Spleen (tissue), 11 donors: ENCODE results near the gene CINP. TPM values are rescaled to one million over a fixed set of nuclear protein-coding genes. Genes with fewer than 3 reads are reported as not detected.

ENCODE experiments used
- DNase-seq: peaks from one replicate; pipeline ENCODE4 v3.0.0-alpha.2; 2020
- H3K27ac ChIP-seq, 8 donors: fragments of 200-600 bp; sonication (generic) in 7 of 8; 1 replicate in 4 of 8; 2 replicates in 4 of 8; pipeline versions ENCODE4 v1.5.0 to v1.8.0; 2016 to 2021; ENCODE audit warnings: inconsistent platforms in 4 of 8, mild to moderate bottlenecking in 4 of 8, moderate library complexity in 1 of 8
- H3K27me3 ChIP-seq, 7 donors: fragments of 200-600 bp; sonication (generic) in 6 of 7; replicated peaks in 1 of 7; 1 replicate in 4 of 7; 2 replicates in 3 of 7; pipeline versions ENCODE4 v1.5.0 to v1.8.0; 2016 to 2021; ENCODE audit warnings: inconsistent platforms in 3 of 7, mild to moderate bottlenecking in 1 of 7
- H3K36me3 ChIP-seq, 6 donors: fragments of 200-600 bp; sonication (generic) in 5 of 6; 1 replicate in 4 of 6; 2 replicates in 2 of 6; pipeline versions ENCODE4 v1.5.0 to v1.8.0; 2016 to 2021; ENCODE audit warnings: inconsistent platforms in 2 of 6
- H3K4me1 ChIP-seq, 6 donors: fragments of 200-600 bp; sonication (generic) in 5 of 6; 1 replicate in 3 of 6; 2 replicates in 3 of 6; pipeline versions ENCODE4 v1.5.0 to v1.8.0; 2016 to 2021; ENCODE audit warnings: inconsistent platforms in 3 of 6
- H3K4me3 ChIP-seq, 8 donors: fragments of 200-600 bp; sonication (generic) in 7 of 8; 1 replicate in 4 of 8; 2 replicates in 4 of 8; pipeline versions ENCODE4 v1.5.0 to v1.8.0; 2016 to 2021; ENCODE audit warnings: inconsistent platforms in 4 of 8, mild to moderate bottlenecking in 4 of 8, moderate library complexity in 2 of 8
- H3K9me3 ChIP-seq, 8 donors: fragments of 200-600 bp; sonication (generic) in 7 of 8; 1 replicate in 4 of 8; 2 replicates in 4 of 8; pipeline versions ENCODE4 v1.5.0 to v1.8.0; 2016 to 2021; ENCODE audit warnings: inconsistent platforms in 4 of 8
- POLR2A ChIP-seq, 3 donors: fragments of 450-650 bp; IDR thresholded peaks; one replicate each; pipeline ENCODE4 v1.5.1; 2017; ENCODE audit warnings: antibody characterized with exemption in 3 of 3, mild to moderate bottlenecking in 1 of 3
- POLR2AphosphoS5 ChIP-seq, 3 donors: sonication (generic); formaldehyde crosslinking; IDR thresholded peaks; one replicate each; pipeline ENCODE4 v1.5.1; 2017; ENCODE audit warnings: antibody characterized with exemption in 3 of 3
- WGBS, 5 donors: extraction: QIAGEN DNeasy Blood & Tissue Kit in 3 of 5; methylation state at CpG; one replicate each; pipeline versions ENCODE4 v1.1.5 to v1.1.7; 2013 to 2018; 5-methylcytosine and 5-hydroxymethylcytosine counted together
- intact Hi-C: fragments of 100-400 bp; cut with DNase I; formaldehyde crosslinking; loops from one replicate; pipeline ENCODE4 v1.15.0; 2023; ENCODE audit warnings: low total_unique reads
- polyA plus RNA-seq, 3 donors: library from polyadenylated mRNA; stranded (reverse); fragments of 200-250 nt; gene quantifications; one replicate each; pipeline ENCODE4 v1.2.1, GENCODE V29; 2013
- total RNA-seq, 7 donors: library from RNA; depleted of rRNA in 3 of 7; stranded (reverse); fragments of >200 nt in 3 of 7; fragmentation: NEBNext Ultra II Directional in 4 of 7; extraction: Animal tissue kit (Norgen Biotek cat#: 25700) in 4 of 7; gene quantifications; one replicate each; pipeline versions ENCODE4 v1.1.0 to v1.2.1, GENCODE V29; 2016 to 2021
- TF ChIP-seq, protein P1 (sequence below), 11 experiments: fragments of 200-600 bp in 7 of 11; fragments of 450-650 bp in 4 of 11; sonication (generic) in 4 of 11; IDR thresholded peaks in 8 of 11; conservative IDR thresholded peaks in 3 of 11; 1 replicate in 7 of 11; 2 replicates in 4 of 11; pipeline versions ENCODE4 v1.4.0 to v1.8.0; 2016 to 2021; ENCODE audit warnings: antibody characterized with exemption in 11 of 11, inconsistent platforms in 4 of 11, mild to moderate bottlenecking in 1 of 11
- donor health status: healthy with polysubstance abuse.
- donor health status: DM: no; HTN: no; CAD: no; lungs with moderate emphysema.
- donor health status: DM: no; HTN: no; CAD: no.
- donor health status: Bipolar disorder and iron deficiency.
- donor health status: healthy.
- donor health status: DM: no; HTN: no; CAD: no.
- donor health status: DM: yes; HTN: yes; CAD: no.

CINP gene
- total and polyA plus RNA-seq, 10 donors = 22.8 to 39.5 (median 29.1) TPM

GRCh38 chr14:102316338-102316742 lies 46.4 kb downstream of the CINP start:
- Histone ChIP-seq H3K27ac (peak overlapping the region; percentile 24 to 96 (median 88)), H3K4me1 (peaks cover 17 to 73% (median 61%) of the 10 kb centered on the region in 6 donors), H3K4me3 (peak overlapping the region; percentile 27 to 73 (median 52)), H3K36me3 (no peaks in the 10 kb centered on the region), H3K27me3 (no peaks in the 10 kb centered on the region), H3K9me3 (no peaks in the 10 kb centered on the region)
- WGBS, 5 donors = 2 to 4% (median 3%) methylated on average over 10 of the region's 10 CpGs
- DNase-seq = peak; percentile 38
- intact Hi-C loops = loop anchor here (10.0 kb wide), 2 partner anchors 82 to 222 kb away; no protein-coding TSS in a partner anchor
- TF ChIP-seq POLR2A (IDR thresholded peaks at IDR 0.05) = no peak
- TF ChIP-seq POLR2AphosphoS5 (IDR thresholded peaks at IDR 0.05) = no peak
- TF ChIP-seq, protein P1, sequence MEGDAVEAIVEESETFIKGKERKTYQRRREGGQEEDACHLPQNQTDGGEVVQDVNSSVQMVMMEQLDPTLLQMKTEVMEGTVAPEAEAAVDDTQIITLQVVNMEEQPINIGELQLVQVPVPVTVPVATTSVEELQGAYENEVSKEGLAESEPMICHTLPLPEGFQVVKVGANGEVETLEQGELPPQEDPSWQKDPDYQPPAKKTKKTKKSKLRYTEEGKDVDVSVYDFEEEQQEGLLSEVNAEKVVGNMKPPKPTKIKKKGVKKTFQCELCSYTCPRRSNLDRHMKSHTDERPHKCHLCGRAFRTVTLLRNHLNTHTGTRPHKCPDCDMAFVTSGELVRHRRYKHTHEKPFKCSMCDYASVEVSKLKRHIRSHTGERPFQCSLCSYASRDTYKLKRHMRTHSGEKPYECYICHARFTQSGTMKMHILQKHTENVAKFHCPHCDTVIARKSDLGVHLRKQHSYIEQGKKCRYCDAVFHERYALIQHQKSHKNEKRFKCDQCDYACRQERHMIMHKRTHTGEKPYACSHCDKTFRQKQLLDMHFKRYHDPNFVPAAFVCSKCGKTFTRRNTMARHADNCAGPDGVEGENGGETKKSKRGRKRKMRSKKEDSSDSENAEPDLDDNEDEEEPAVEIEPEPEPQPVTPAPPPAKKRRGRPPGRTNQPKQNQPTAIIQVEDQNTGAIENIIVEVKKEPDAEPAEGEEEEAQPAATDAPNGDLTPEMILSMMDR (IDR thresholded peaks at IDR 0.05 in 8 of 11, conservative IDR thresholded peaks at IDR 0.05 in 3 of 11) = no peak

DNA sequence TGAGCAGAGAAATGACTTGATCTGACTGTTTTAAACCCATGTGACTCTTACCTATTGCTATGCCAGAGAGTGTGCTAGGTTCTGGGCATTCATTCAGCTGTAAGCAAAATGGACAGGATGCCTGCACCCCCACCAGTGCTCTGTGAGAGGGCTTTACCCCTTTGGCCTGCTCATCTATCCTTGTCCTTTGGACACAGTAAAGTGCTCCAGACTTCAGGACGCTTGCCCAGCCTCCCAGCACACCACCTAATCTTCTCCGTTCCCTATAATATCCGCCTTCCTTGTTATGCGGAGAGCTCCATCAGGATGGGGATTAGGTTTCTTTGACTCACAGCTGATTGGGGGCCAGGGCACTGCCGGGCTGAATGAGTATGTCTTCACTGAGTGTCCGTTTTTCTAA lies 47.6 kb downstream of the CINP start:
- peak; percentile 55 for DNase-seq
- intact Hi-C loops = loop anchor here (10.0 kb wide), 2 partner anchors 80 to 220 kb away; no protein-coding TSS in a partner anchor
- H3K27ac ChIP-seq = no peak overlapping the region
- no peaks in the 10 kb centered on the region for H3K9me3 ChIP-seq
- H3K4me1 ChIP-seq = peaks cover 10 to 61% (median 49%) of the 10 kb centered on the region in 6 donors
- H3K27me3 ChIP-seq = no peaks in the 10 kb centered on the region
- H3K36me3 ChIP-seq = no peaks in the 10 kb centered on the region
- H3K4me3 ChIP-seq = peak overlapping the region in 1 of 8 donors; percentile 80
- WGBS, 5 donors = 88 to 95% (median 90%) methylated on average over 6 of the region's 6 CpGs
- TF ChIP-seq POLR2A (IDR thresholded peaks at IDR 0.05) (no peak), POLR2AphosphoS5 (IDR thresholded peaks at IDR 0.05) (no peak)
- TF ChIP-seq, protein P1 (IDR thresholded peaks at IDR 0.05 in 8 of 11, conservative IDR thresholded peaks at IDR 0.05 in 3 of 11) = no peak

- peak overlapping the region in 6 of 8 donors; percentile 17 to 64 (median 49) for H3K27ac ChIP-seq
- H3K36me3 ChIP-seq = no peaks in the 10 kb centered on the region
- TF ChIP-seq POLR2AphosphoS5 (IDR thresholded peaks at IDR 0.05) (peak; percentile 47 to 83 (median 69)), POLR2A (IDR thresholded peaks at IDR 0.05) (no peak)
- TF ChIP-seq, protein P1 (IDR thresholded peaks at IDR 0.05 in 8 of 11, conservative IDR thresholded peaks at IDR 0.05 in 3 of 11) = peak; percentile 83 to 99 (median 96)
- 4 to 5% (median 4%) methylated on average over 45 to 52 of the region's 52 CpGs for WGBS, 5 donors
- DNase-seq = peak; percentile 96
- peak overlapping the region; percentile 35 to 80 (median 50) for H3K4me3 ChIP-seq
- no peaks in the 10 kb centered on the region for H3K27me3 ChIP-seq
- peaks cover 10 to 58% (median 47%) of the 10 kb centered on the region in 6 donors for H3K4me1 ChIP-seq
- H3K9me3 ChIP-seq = no peaks in the 10 kb centered on the region
- intact Hi-C loops = loop anchor here (10.0 kb wide), 2 partner anchors 80 to 220 kb away; no protein-coding TSS in a partner anchor
These were observed 48.3 kb downstream of the CINP start for GRCh38 chr14:102314242-102315011.
